ENCODE data around the gene TMTC1.

Gene TMTC1

GRCh38 chr12:29622251-29622650 lies 161.5 kb downstream of the TMTC1 start:
- no peak overlapping the region for H3K4me3 ChIP-seq (ENCODE audit: low read depth, low read length)

GRCh38 chr12:29620030-29620429 lies 163.7 kb downstream of the TMTC1 start:
- no peak overlapping the region for H3K4me3 ChIP-seq (ENCODE audit: low read depth, low read length)

- no peak overlapping the region for H3K4me3 ChIP-seq (ENCODE audit: low read depth, low read length)
Observed at GRCh38 chr12:29617407-29617803, 166.3 kb downstream of the TMTC1 start.

GRCh38 chr12:29616664-29617406 lies 166.9 kb downstream of the TMTC1 start:
- no peak overlapping the region for H3K4me3 ChIP-seq (ENCODE audit: low read depth, low read length)

GRCh38 chr12:29614694-29615325 lies 168.9 kb downstream of the TMTC1 start:
- no peak overlapping the region for H3K4me3 ChIP-seq (ENCODE audit: low read depth, low read length)

GRCh38 chr12:29612912-29613311 lies 170.8 kb downstream of the TMTC1 start:
- no peak overlapping the region for H3K4me3 ChIP-seq (ENCODE audit: low read depth, low read length)

- no peak overlapping the region for H3K4me3 ChIP-seq (ENCODE audit: low read depth, low read length)
Observed at GRCh38 chr12:29611906-29612305, 171.8 kb downstream of the TMTC1 start.

- H3K4me3 ChIP-seq (ENCODE audit: low read depth, low read length), result no peak overlapping the region
Observed at GRCh38 chr12:29610473-29611170, 173.1 kb downstream of the TMTC1 start.

- H3K4me3 ChIP-seq (ENCODE audit: low read depth, low read length), result no peak overlapping the region
Observed at GRCh38 chr12:29609431-29610215, 174.1 kb downstream of the TMTC1 start.

- H3K4me3 ChIP-seq (ENCODE audit: low read depth, low read length), result no peak overlapping the region
Observed at GRCh38 chr12:29608581-29608980, 175.2 kb downstream of the TMTC1 start.

GRCh38 chr12:29599381-29599780 lies 184.4 kb downstream of the TMTC1 start:
- H3K4me3 ChIP-seq (ENCODE audit: low read depth, low read length), result no peak overlapping the region

- no peak overlapping the region for H3K4me3 ChIP-seq (ENCODE audit: low read depth, low read length)
Observed at GRCh38 chr12:29595071-29595755, 188.5 kb downstream of the TMTC1 start.

- no peak overlapping the region for H3K4me3 ChIP-seq (ENCODE audit: low read depth, low read length)
Observed at GRCh38 chr12:29593001-29593400, 190.7 kb downstream of the TMTC1 start.

GRCh38 chr12:29591140-29592020 lies 192.4 kb downstream of the TMTC1 start:
- H3K4me3 ChIP-seq (ENCODE audit: low read depth, low read length), result no peak overlapping the region

GRCh38 chr12:29589851-29590250 lies 193.9 kb downstream of the TMTC1 start:
- H3K4me3 ChIP-seq (ENCODE audit: low read depth, low read length), result no peak overlapping the region

GRCh38 chr12:29589286-29589820 lies 194.4 kb downstream of the TMTC1 start:
- no peak overlapping the region for H3K4me3 ChIP-seq (ENCODE audit: low read depth, low read length)

- H3K4me3 ChIP-seq (ENCODE audit: low read depth, low read length), result no peak overlapping the region
Observed at GRCh38 chr12:29582677-29583272, 201.0 kb downstream of the TMTC1 start.

- H3K4me3 ChIP-seq (ENCODE audit: low read depth, low read length), result no peak overlapping the region
Observed at GRCh38 chr12:29582146-29582545, 201.6 kb downstream of the TMTC1 start.

GRCh38 chr12:29581631-29582030 lies 202.1 kb downstream of the TMTC1 start:
- no peak overlapping the region for H3K4me3 ChIP-seq (ENCODE audit: low read depth, low read length)
